Endothelial cell of umbilical vein (primary cell): ENCODE results near the gene CACNA1C. TPM values are rescaled to one million over a fixed set of nuclear protein-coding genes. Genes with fewer than 3 reads are reported as not detected.

Experiments used
- BruUV-seq: library from RNA; stranded (reverse); fragments of 400-500 nt; replicated peaks from 2 replicates; lab custom pipeline; 2021; lab: Mats Ljungman, UMichigan
- CTCF ChIA-PET: fragments of 300-600, 350-600 bp; sonication (Branson Sonifier 250); formaldehyde crosslinking; loops from one replicate; lab custom pipeline; 2021; ENCODE audit warnings: antibody characterized with exemption, inconsistent platforms; lab: Charles Lee
- POLR2A ChIA-PET: fragments of 300-600, 350-600 bp; sonication (Branson Sonifier 250); formaldehyde crosslinking; loops from one replicate; lab custom pipeline; 2021; ENCODE audit warnings: antibody characterized with exemption, inconsistent platforms; lab: Charles Lee
- DNase-seq: peaks from one replicate; pipeline ENCODE4 v3.0.0-alpha.2; 2011; ENCODE audit warnings: low read depth, low spot score
- FAIRE-seq: peaks from 2 replicates; lab custom pipeline; 2011; peaks lifted over from hg19 to GRCh38; lab: Jason Lieb, UNC
- H2AFZ ChIP-seq: 2 replicates; pipeline ENCODE4 v1.6.0; 2012; ENCODE audit warnings: low read depth, low read length, control low read depth, inconsistent platforms
- H3K27ac ChIP-seq: 2 replicates; pipeline ENCODE4 v1.5.1; 2011; ENCODE audit warnings: low read depth, mild to moderate bottlenecking, control low read depth, low read length, moderate library complexity; ENCODE audit not compliant: insufficient read depth
- H3K27me3 ChIP-seq, 2 experiments: 2 replicates each; pipeline versions ENCODE4 v1.6.0 to v1.6.1; 2011; ENCODE audit warnings: low read length in 2 of 2, mixed read lengths in 1 of 2; ENCODE audit not compliant: control insufficient read depth in 2 of 2, insufficient read depth in 2 of 2
- H3K36me3 ChIP-seq, 2 experiments: 2 replicates in 1 of 2; 3 replicates in 1 of 2; pipeline ENCODE4 v1.5.1; 2011; ENCODE audit warnings: low read length in 2 of 2, mild to moderate bottlenecking in 1 of 2, moderate library complexity in 1 of 2; ENCODE audit not compliant: control insufficient read depth in 2 of 2, insufficient read depth in 2 of 2; ENCODE audit errors: extremely low read depth in 1 of 2
- H3K4me1 ChIP-seq: 3 replicates; pipeline ENCODE4 v1.5.1; 2011; ENCODE audit warnings: mild to moderate bottlenecking, low read length; ENCODE audit not compliant: control insufficient read depth, insufficient read depth; ENCODE audit errors: extremely low read depth
- H3K4me2 ChIP-seq: 2 replicates; pipeline ENCODE4 v1.6.1; 2011; ENCODE audit warnings: low read length, control low read depth, mixed read lengths; ENCODE audit not compliant: insufficient read depth
- H3K4me3 ChIP-seq, 3 experiments: fragments of 200-600 bp in 1 of 3; sonication (generic), shearing (Covaris generic) in 1 of 3; replicated peaks in 1 of 3; 2 replicates each; pipeline ENCODE4 v1.5.1; 2011 to 2016; ENCODE audit warnings: control low read depth in 3 of 3, low read length in 3 of 3, mild to moderate bottlenecking in 2 of 3, inconsistent platforms in 1 of 3, low read depth in 1 of 3, moderate library complexity in 1 of 3; ENCODE audit not compliant: insufficient read depth in 1 of 3
- H3K79me2 ChIP-seq: 2 replicates; pipeline ENCODE4 v1.6.0; 2012; ENCODE audit warnings: low read length, inconsistent platforms; ENCODE audit not compliant: control insufficient read depth, insufficient read depth
- H3K9ac ChIP-seq: replicated peaks from 2 replicates; pipeline ENCODE3; 2011; ENCODE audit warnings: low read length, control low read depth; ENCODE audit not compliant: insufficient read depth; ENCODE audit errors: extremely low read depth
- H3K9me1 ChIP-seq: replicated peaks from 3 replicates; pipeline ENCODE4 v1.6.0; 2011; ENCODE audit warnings: mild to moderate bottlenecking, low read length; ENCODE audit not compliant: control insufficient read depth, insufficient read depth; ENCODE audit errors: extremely low read depth
- H3K9me3 ChIP-seq: replicated peaks from 2 replicates; pipeline ENCODE4 v1.5.1; 2012; ENCODE audit warnings: low read length, inconsistent platforms; ENCODE audit not compliant: control insufficient read depth, insufficient read depth
- H4K20me1 ChIP-seq: replicated peaks from 2 replicates; pipeline ENCODE3; 2011; ENCODE audit warnings: mild to moderate bottlenecking, low read length; ENCODE audit not compliant: control insufficient read depth, insufficient read depth; ENCODE audit errors: extremely low read depth
- EZH2 ChIP-seq: IDR thresholded peaks from 2 replicates; pipeline ENCODE4 v1.6.1; 2012; ENCODE audit warnings: borderline replicate concordance, low read depth, mild to moderate bottlenecking, moderate library complexity, low read length, inconsistent platforms; ENCODE audit not compliant: severe bottlenecking
- FOS ChIP-seq: IDR thresholded peaks from 2 replicates; pipeline ENCODE4 v1.6.1; 2011; ENCODE audit warnings: mild to moderate bottlenecking, low read length, moderate library complexity, borderline replicate concordance; ENCODE audit not compliant: insufficient read depth
- GATA2 ChIP-seq: IDR thresholded peaks from 2 replicates; pipeline ENCODE4 v1.7.0; 2011; ENCODE audit warnings: low read depth, mild to moderate bottlenecking, moderate library complexity, mixed read lengths, low read length; ENCODE audit not compliant: insufficient read length, insufficient read depth
- JUN ChIP-seq: IDR thresholded peaks from 2 replicates; pipeline ENCODE4 v1.6.1; 2011; ENCODE audit warnings: borderline replicate concordance, low read depth; ENCODE audit not compliant: insufficient read length, insufficient read depth
- MYC ChIP-seq: IDR thresholded peaks from one replicate; pipeline ENCODE4 v1.6.1; 2011; ENCODE audit warnings: mild to moderate bottlenecking, low read depth, low read length
- POLR2A ChIP-seq: IDR thresholded peaks from 2 replicates; pipeline ENCODE4 v1.6.1; 2012; ENCODE audit warnings: low read depth, mild to moderate bottlenecking, control low read depth, low read length
- POLR2AphosphoS5 ChIP-seq: IDR thresholded peaks from 2 replicates; pipeline ENCODE4 v1.6.1; 2012; ENCODE audit warnings: low read depth, mild to moderate bottlenecking, control low read depth, low read length, moderate library complexity; ENCODE audit not compliant: insufficient read depth
- dilution Hi-C: fragments of 300-500 bp; cut with MboI; formaldehyde crosslinking; loops from one replicate; pipeline ENCODE4 v1.15.0; 2019; ENCODE audit warnings: low sequenced_read_pairs; ENCODE audit not compliant: extremely low pct_ligation_motif_present
- intact Hi-C: fragments of 100-400 bp; cut with micrococcal nuclease; formaldehyde crosslinking; loops from one replicate; pipeline ENCODE4 v1.10.0; 2022
- polyA plus RNA-seq, 4 experiments: library from polyadenylated mRNA; depleted of rRNA in 3 of 4; stranded (reverse) in 3 of 4; unstranded in 1 of 4; fragments of >200 nt; gene quantifications; 2 replicates each; pipeline versions ENCODE4 v1.2.1 to v1.2.3, GENCODE V29; 2011 to 2012; ENCODE audit warnings: missing spikeins in 1 of 4
- total RNA-seq: library from RNA; stranded (reverse); gene quantifications from 2 replicates; pipeline ENCODE4 v1.2.3, GENCODE V29; 2021
- TF ChIP-seq, protein P1 (sequence below): IDR thresholded peaks from 2 replicates; pipeline ENCODE4 v1.6.1; 2011; ENCODE audit not compliant: insufficient read depth, insufficient read length
- TF ChIP-seq, protein P2 (sequence below), 2 donors: IDR thresholded peaks; 1 replicate in 1 of 2; 2 replicates in 1 of 2; pipeline ENCODE4 v1.5.1; 2011; ENCODE audit warnings: low read length in 2 of 2, mild to moderate bottlenecking in 2 of 2, moderate library complexity in 2 of 2, control low read depth in 1 of 2, inconsistent platforms in 1 of 2, low read depth in 1 of 2; ENCODE audit not compliant: insufficient read depth in 1 of 2; ENCODE audit errors: extremely low read depth in 1 of 2

Gene CACNA1C
- total and polyA plus RNA-seq, 2 donors (not counting 3 experiments of a cell fraction or from before 2014, with no cell fraction given): not detected

DNA sequence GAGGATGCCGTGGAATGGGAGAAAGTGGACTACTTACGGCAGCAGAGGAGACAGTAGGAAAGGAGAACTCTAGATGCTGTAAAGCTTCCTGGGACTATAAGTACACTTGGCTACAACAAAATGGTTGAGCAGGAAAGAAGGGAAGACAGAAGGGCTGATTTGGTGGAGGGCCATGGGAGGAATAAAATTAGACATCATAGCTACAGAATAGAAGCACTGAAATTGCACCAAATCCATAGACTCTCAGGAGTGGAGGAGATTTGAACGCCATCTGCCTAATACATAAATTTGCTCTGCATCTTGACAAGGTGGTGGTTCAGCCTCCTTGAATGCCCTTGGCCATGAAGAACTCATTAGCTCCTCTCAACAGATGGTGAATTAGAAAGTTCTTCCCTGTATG, 32.3 kb upstream of the CACNA1C start:
- Histone ChIP-seq H3K36me3 (no peaks in the 10 kb centered on the region), H3K27me3 (peaks cover 21 to 34% of the 10 kb centered on the region in 2 experiments), H3K4me1 (no peaks in the 10 kb centered on the region), H3K4me3 (no peak overlapping the region), H3K79me2 (no peaks in the 10 kb centered on the region), H3K4me2 (no peak overlapping the region), H3K9me1 (no peaks in the 10 kb centered on the region), H3K27ac (no peak overlapping the region), H3K9me3 (no peaks in the 10 kb centered on the region), H3K9ac (no peak overlapping the region), H2AFZ (no peak overlapping the region), H4K20me1 (no peaks in the 10 kb centered on the region)
- DNase-seq: no peak
- TF ChIP-seq POLR2AphosphoS5: no peak
- TF ChIP-seq GATA2: no peak
- no peak for TF ChIP-seq MYC
- no peak for TF ChIP-seq FOS
- no peak for FAIRE-seq
- no TSS peak for BruUV-seq
- intact Hi-C loops: no loop called here
- ChIA-PET POLR2A (no interaction called here), CTCF (interaction anchor here (1.4 kb wide), 1 partner anchor 80 kb away, joined by 3 read pairs; no protein-coding TSS in a partner anchor)
- dilution Hi-C loops: loop anchor here (10.0 kb wide), 1 partner anchor 56 kb away; no protein-coding TSS in a partner anchor

DNA sequence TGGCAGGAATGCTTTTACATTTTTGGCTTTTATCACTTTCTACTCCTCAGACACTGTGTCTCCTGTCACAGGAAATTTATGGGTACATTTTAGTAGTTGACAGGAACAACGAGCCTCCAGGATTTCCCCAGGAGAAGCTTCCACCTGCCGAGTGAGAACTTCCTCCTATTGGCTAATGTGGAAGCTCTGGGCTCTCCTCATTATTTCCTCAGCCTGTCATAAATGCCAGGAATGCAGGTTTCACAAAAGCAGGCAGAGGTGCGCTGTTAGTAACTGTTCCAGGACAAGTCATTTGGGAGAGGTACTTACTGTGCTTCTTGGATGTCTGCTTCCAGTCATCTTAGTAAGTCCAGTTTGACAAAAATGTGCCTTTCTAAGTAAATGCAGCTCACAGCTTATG, 29.4 kb upstream of the CACNA1C start:
- CTCF ChIA-PET: interaction anchor here (0.7 to 1.3 kb wide), 3 partner anchors 10 to 19 kb away, joined by 3 to 5 read pairs (median 3); partner anchors contain the start of gene DCP1B
- Histone ChIP-seq H3K4me1 (no peaks in the 10 kb centered on the region), H3K79me2 (no peaks in the 10 kb centered on the region), H3K4me2 (no peak overlapping the region), H3K9ac (no peak overlapping the region), H3K36me3 (no peaks in the 10 kb centered on the region), H3K9me3 (no peaks in the 10 kb centered on the region), H3K27ac (no peak overlapping the region), H3K9me1 (no peaks in the 10 kb centered on the region), H2AFZ (no peak overlapping the region), H4K20me1 (no peaks in the 10 kb centered on the region), H3K27me3 (peaks cover 36 to 38% of the 10 kb centered on the region in 2 experiments), H3K4me3 (no peak overlapping the region)
- intact Hi-C loops (no loop called here), dilution Hi-C loops (loop anchor here (10.0 kb wide), 1 partner anchor 59 kb away; no protein-coding TSS in a partner anchor)
- TF ChIP-seq, protein P1, sequence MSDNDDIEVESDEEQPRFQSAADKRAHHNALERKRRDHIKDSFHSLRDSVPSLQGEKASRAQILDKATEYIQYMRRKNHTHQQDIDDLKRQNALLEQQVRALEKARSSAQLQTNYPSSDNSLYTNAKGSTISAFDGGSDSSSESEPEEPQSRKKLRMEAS: no peak
- TF ChIP-seq, protein P2, sequence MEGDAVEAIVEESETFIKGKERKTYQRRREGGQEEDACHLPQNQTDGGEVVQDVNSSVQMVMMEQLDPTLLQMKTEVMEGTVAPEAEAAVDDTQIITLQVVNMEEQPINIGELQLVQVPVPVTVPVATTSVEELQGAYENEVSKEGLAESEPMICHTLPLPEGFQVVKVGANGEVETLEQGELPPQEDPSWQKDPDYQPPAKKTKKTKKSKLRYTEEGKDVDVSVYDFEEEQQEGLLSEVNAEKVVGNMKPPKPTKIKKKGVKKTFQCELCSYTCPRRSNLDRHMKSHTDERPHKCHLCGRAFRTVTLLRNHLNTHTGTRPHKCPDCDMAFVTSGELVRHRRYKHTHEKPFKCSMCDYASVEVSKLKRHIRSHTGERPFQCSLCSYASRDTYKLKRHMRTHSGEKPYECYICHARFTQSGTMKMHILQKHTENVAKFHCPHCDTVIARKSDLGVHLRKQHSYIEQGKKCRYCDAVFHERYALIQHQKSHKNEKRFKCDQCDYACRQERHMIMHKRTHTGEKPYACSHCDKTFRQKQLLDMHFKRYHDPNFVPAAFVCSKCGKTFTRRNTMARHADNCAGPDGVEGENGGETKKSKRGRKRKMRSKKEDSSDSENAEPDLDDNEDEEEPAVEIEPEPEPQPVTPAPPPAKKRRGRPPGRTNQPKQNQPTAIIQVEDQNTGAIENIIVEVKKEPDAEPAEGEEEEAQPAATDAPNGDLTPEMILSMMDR (IDR thresholded peaks at IDR 0.05; ENCODE audit: extremely low read depth in 1 of 2, insufficient read depth in 1 of 2, low read depth in 1 of 2, low read length in 2 of 2): no peak
- TF ChIP-seq FOS (no peak), MYC (no peak), POLR2A (no peak), EZH2 (no peak), GATA2 (no peak), JUN (no peak), POLR2AphosphoS5 (no peak)
- no TSS peak for BruUV-seq
- FAIRE-seq (no peak), DNase-seq (no peak)
- POLR2A ChIA-PET: no interaction called here
